ENCODE results near the gene THADA. TPM values are rescaled to one million over a fixed set of nuclear protein-coding genes. Genes with fewer than 3 reads are reported as not detected.

THADA gene
- total RNA-seq, 1 donor from 2014 or later = 19.4 TPM

GRCh38 chr2:43313642-43314017, 282.2 kb downstream of the THADA start:
- no peak for TF ChIP-seq CTCF (IDR thresholded peaks at IDR 0.05; ENCODE audit: unreplicated experiment)
- no peak overlapping the region for H3K4me3 Mint-ChIP-seq (ENCODE audit: unreplicated experiment)
- no peak overlapping the region for H3K27ac Mint-ChIP-seq (ENCODE audit: unreplicated experiment)
- no peaks in the 10 kb centered on the region for H3K36me3 Mint-ChIP-seq (ENCODE audit: low read depth, unreplicated experiment)
- DNase-seq (ENCODE audit: low spot score) = no peak
- peaks cover 5% of the 10 kb centered on the region for H3K4me1 Mint-ChIP-seq (ENCODE audit: unreplicated experiment)
- no peaks in the 10 kb centered on the region for H3K9me3 Mint-ChIP-seq (ENCODE audit: unreplicated experiment)
- H3K27me3 Mint-ChIP-seq (ENCODE audit: unreplicated experiment) = peaks cover 1% of the 10 kb centered on the region

- no peak overlapping the region for H3K27ac Mint-ChIP-seq (ENCODE audit: unreplicated experiment)
- H3K4me3 Mint-ChIP-seq (ENCODE audit: unreplicated experiment) = no peak overlapping the region
- TF ChIP-seq CTCF (IDR thresholded peaks at IDR 0.05; ENCODE audit: unreplicated experiment) = no peak
Measured at GRCh38 chr2:43312755-43313641, 282.8 kb downstream of the THADA start.

GRCh38 chr2:43311276-43311675, 284.6 kb downstream of the THADA start:
- Mint-ChIP-seq H3K27ac (ENCODE audit: unreplicated experiment) (no peak overlapping the region), H3K4me1 (ENCODE audit: unreplicated experiment) (peaks cover 10% of the 10 kb centered on the region)
- no peak for DNase-seq (ENCODE audit: low spot score)

More at GRCh38 chr2:43312755-43313641, 282.8 kb downstream of the THADA start:
- Mint-ChIP-seq H3K4me1 (ENCODE audit: unreplicated experiment) (peaks cover 5% of the 10 kb centered on the region), H3K9me3 (ENCODE audit: unreplicated experiment) (no peaks in the 10 kb centered on the region), H3K36me3 (ENCODE audit: low read depth, unreplicated experiment) (no peaks in the 10 kb centered on the region), H3K27me3 (ENCODE audit: unreplicated experiment) (peaks cover 1% of the 10 kb centered on the region)
- no peak for DNase-seq (ENCODE audit: low spot score)

GRCh38 chr2:43309935-43310334, 285.9 kb downstream of the THADA start:
- H3K27me3 Mint-ChIP-seq (ENCODE audit: unreplicated experiment) = peaks cover 1% of the 10 kb centered on the region
- peaks cover 10% of the 10 kb centered on the region for H3K4me1 Mint-ChIP-seq (ENCODE audit: unreplicated experiment)
- H3K36me3 Mint-ChIP-seq (ENCODE audit: low read depth, unreplicated experiment) = no peaks in the 10 kb centered on the region
- H3K9me3 Mint-ChIP-seq (ENCODE audit: unreplicated experiment) = no peaks in the 10 kb centered on the region
- H3K4me3 Mint-ChIP-seq (ENCODE audit: unreplicated experiment) = no peak overlapping the region
- no peak for DNase-seq (ENCODE audit: low spot score)
- H3K27ac Mint-ChIP-seq (ENCODE audit: unreplicated experiment) = no peak overlapping the region
- no peak for TF ChIP-seq CTCF (IDR thresholded peaks at IDR 0.05; ENCODE audit: unreplicated experiment)

More at GRCh38 chr2:43311276-43311675, 284.6 kb downstream of the THADA start:
- Mint-ChIP-seq H3K9me3 (ENCODE audit: unreplicated experiment) (no peaks in the 10 kb centered on the region), H3K4me3 (ENCODE audit: unreplicated experiment) (no peak overlapping the region), H3K27me3 (ENCODE audit: unreplicated experiment) (peaks cover 1% of the 10 kb centered on the region), H3K36me3 (ENCODE audit: low read depth, unreplicated experiment) (no peaks in the 10 kb centered on the region)
- TF ChIP-seq CTCF (IDR thresholded peaks at IDR 0.05; ENCODE audit: unreplicated experiment) = no peak

- Mint-ChIP-seq H3K36me3 (ENCODE audit: low read depth, unreplicated experiment) (no peaks in the 10 kb centered on the region), H3K4me1 (ENCODE audit: unreplicated experiment) (peaks cover 10% of the 10 kb centered on the region), H3K27ac (ENCODE audit: unreplicated experiment) (no peak overlapping the region), H3K9me3 (ENCODE audit: unreplicated experiment) (no peaks in the 10 kb centered on the region), H3K4me3 (ENCODE audit: unreplicated experiment) (no peak overlapping the region), H3K27me3 (ENCODE audit: unreplicated experiment) (peaks cover 1% of the 10 kb centered on the region)
- DNase-seq (ENCODE audit: low spot score) = no peak
- TF ChIP-seq CTCF (IDR thresholded peaks at IDR 0.05; ENCODE audit: unreplicated experiment) = no peak
Measured at GRCh38 chr2:43307973-43308372, 287.9 kb downstream of the THADA start.
